GM23338 (cell line): ENCODE data around the gene CPT2. TPM values are rescaled to one million over a fixed set of nuclear protein-coding genes. Genes with fewer than 3 reads are reported as not detected.

ENCODE experiments used
- ATAC-seq: fragments of 200-7000 bp; cut with Tn5 transposase; 3 replicates; pipeline ENCODE4 v1.9.1; 2020
- DNase-seq: peaks from one replicate; pipeline ENCODE4 v3.0.0-alpha.2; 2015; ENCODE audit warnings: low spot score
- H2AFZ ChIP-seq: fragments of 200-600 bp; sonication (generic); 2 replicates; pipeline ENCODE4 v1.8.0; 2016; ENCODE audit warnings: antibody characterized with exemption, mild to moderate bottlenecking, moderate library complexity
- H3F3A ChIP-seq: fragments of 200-600 bp; sonication (generic); replicated peaks from 2 replicates; pipeline ENCODE4 v1.8.0; 2017; ENCODE audit warnings: antibody characterized with exemption, mixed run types, low read depth
- H3K27ac ChIP-seq: fragments of 200-600 bp; sonication (generic); 2 replicates; pipeline ENCODE4 v1.6.1; 2016; ENCODE audit warnings: low read depth
- H3K27me3 ChIP-seq: fragments of 200-600 bp; sonication (generic); 2 replicates; pipeline ENCODE4 v1.8.0; 2016; ENCODE audit warnings: mild to moderate bottlenecking, mixed run types, moderate library complexity; ENCODE audit not compliant: insufficient read depth
- H3K36me3 ChIP-seq: fragments of 200-600 bp; sonication (generic); 2 replicates; pipeline ENCODE4 v1.8.0; 2016; ENCODE audit warnings: mild to moderate bottlenecking; ENCODE audit not compliant: insufficient read depth
- H3K4me1 ChIP-seq: fragments of 200-600 bp; sonication (generic); 2 replicates; pipeline ENCODE4 v1.8.0; 2016; ENCODE audit warnings: mild to moderate bottlenecking, moderate library complexity; ENCODE audit not compliant: insufficient read depth
- H3K4me2 ChIP-seq: fragments of 200-600 bp; sonication (generic); 2 replicates; pipeline ENCODE4 v1.7.1; 2017; ENCODE audit warnings: mixed run types
- H3K4me3 ChIP-seq: fragments of 200-600 bp; sonication (generic); 2 replicates; pipeline ENCODE4 v1.6.1; 2016; ENCODE audit warnings: mixed run types
- H3K79me2 ChIP-seq: fragments of 200-600 bp; sonication (generic); replicated peaks from 2 replicates; pipeline ENCODE4 v1.8.0; 2017; ENCODE audit warnings: mild to moderate bottlenecking; ENCODE audit not compliant: insufficient read depth
- H3K9me2 ChIP-seq: fragments of 200-600 bp; sonication (generic); 2 replicates; pipeline ENCODE4 v1.8.0; 2017; ENCODE audit not compliant: insufficient read depth
- H4K20me1 ChIP-seq: fragments of 200-600 bp; sonication (generic); replicated peaks from 2 replicates; pipeline ENCODE4 v1.8.0; 2017; ENCODE audit warnings: mild to moderate bottlenecking; ENCODE audit not compliant: insufficient read depth
- H3K27ac Mint-ChIP-seq: 2 replicates; pipeline ENCODE4 v1.8.0; 2020; ENCODE audit warnings: inconsistent platforms, mild to moderate bottlenecking, moderate library complexity, mixed read lengths
- H3K27me3 Mint-ChIP-seq: 3 replicates; pipeline ENCODE4 v1.8.0; 2022; ENCODE audit warnings: low read depth, mild to moderate bottlenecking, moderate library complexity, mixed read lengths, inconsistent platforms; ENCODE audit not compliant: insufficient read depth, poor library complexity
- H3K36me3 Mint-ChIP-seq: 3 replicates; pipeline ENCODE4 v1.8.0; 2021; ENCODE audit warnings: low read depth, mild to moderate bottlenecking, inconsistent platforms, moderate library complexity, mixed read lengths
- H3K4me1 Mint-ChIP-seq: 3 replicates; pipeline ENCODE4 v1.8.0; 2020; ENCODE audit warnings: mild to moderate bottlenecking, inconsistent platforms, mixed read lengths
- H3K4me3 Mint-ChIP-seq: 3 replicates; pipeline ENCODE4 v1.8.0; 2021; ENCODE audit warnings: moderate library complexity, mild to moderate bottlenecking, inconsistent platforms, mixed read lengths
- H3K9me3 Mint-ChIP-seq: 3 replicates; pipeline ENCODE4 v1.8.0; 2020; ENCODE audit warnings: moderate library complexity, mild to moderate bottlenecking, inconsistent platforms, mixed read lengths
- CREB1 ChIP-seq: fragments of 250-450 bp; sonication (Bioruptor Pico); IDR thresholded peaks from 2 replicates; pipeline ENCODE4 v1.5.0; 2020; ENCODE audit warnings: low read depth, mild to moderate bottlenecking, moderate library complexity
- EZH2 ChIP-seq: fragments of 200-600 bp; sonication (generic); IDR thresholded peaks from one replicate; pipeline ENCODE4 v1.8.0; 2017; ENCODE audit warnings: antibody characterized with exemption, mild to moderate bottlenecking, low read depth; ENCODE audit not compliant: unreplicated experiment
- EZH2phosphoT487 ChIP-seq: fragments of 200-600 bp; sonication (generic); IDR thresholded peaks from one replicate; pipeline ENCODE4 v1.8.1; 2018; ENCODE audit warnings: antibody characterized with exemption; ENCODE audit not compliant: unreplicated experiment
- NANOG ChIP-seq: IDR thresholded peaks from 2 replicates; pipeline ENCODE4 v1.6.1; 2016; ENCODE audit warnings: antibody characterized with exemption, borderline replicate concordance
- POLR2AphosphoS5 ChIP-seq: IDR thresholded peaks from 2 replicates; pipeline ENCODE4 v1.6.1; 2016; ENCODE audit warnings: antibody characterized with exemption, low read depth
- REST ChIP-seq: IDR thresholded peaks from one replicate; pipeline ENCODE4 v1.6.1; 2018; ENCODE audit warnings: antibody characterized with exemption; ENCODE audit not compliant: unreplicated experiment
- STAT1 ChIP-seq: IDR thresholded peaks from one replicate; pipeline ENCODE4 v1.6.1; 2016; ENCODE audit warnings: antibody characterized with exemption; ENCODE audit not compliant: unreplicated experiment
- ZNF331 ChIP-seq: fragments of 250-450 bp; sonication (Bioruptor Pico); IDR thresholded peaks from 2 replicates; pipeline ENCODE4 v1.5.0; 2020; ENCODE audit warnings: low read depth, mild to moderate bottlenecking, moderate library complexity
- ZNF462 ChIP-seq: fragments of 250-450 bp; sonication (Bioruptor Pico); IDR thresholded peaks from 2 replicates; pipeline ENCODE4 v1.5.0; 2020; ENCODE audit warnings: mild to moderate bottlenecking, moderate library complexity
- polyA plus RNA-seq: library from polyadenylated mRNA; unstranded; fragments of >200 nt; fragmentation: Nextera tagmentation; extraction: Ambion mirVana; gene quantifications from 2 replicates; pipeline ENCODE4 v1.2.1, GENCODE V29; 2016
- total RNA-seq: library from RNA; depleted of rRNA; stranded (reverse); fragments of >200 nt; shearing (Covaris generic); gene quantifications from 2 replicates; pipeline ENCODE4 v1.2.3, GENCODE V29; 2014
- TF ChIP-seq, protein P1 (sequence below), 2 experiments: fragments of 200-600 bp in 1 of 2; sonication (generic) in 1 of 2; conservative IDR thresholded peaks; 2 replicates each; pipeline versions ENCODE4 v1.5.1 to v1.6.1; 2016 to 2017; ENCODE audit warnings: antibody characterized with exemption in 2 of 2, low read depth in 2 of 2, mild to moderate bottlenecking in 2 of 2, moderate library complexity in 1 of 2

CPT2 gene
- total and polyA plus RNA-seq, 2 experiments from 2014 or later = 11.2 to 30.6 TPM

GRCh38 chr1:53182111-53182593 lies 14.5 kb upstream of the CPT2 start:
- DNase-seq = peak; percentile 94
- H3K4me3 Mint-ChIP-seq = no peak overlapping the region
- no peaks in the 10 kb centered on the region for H3K4me1 ChIP-seq
- TF ChIP-seq, protein P1, sequence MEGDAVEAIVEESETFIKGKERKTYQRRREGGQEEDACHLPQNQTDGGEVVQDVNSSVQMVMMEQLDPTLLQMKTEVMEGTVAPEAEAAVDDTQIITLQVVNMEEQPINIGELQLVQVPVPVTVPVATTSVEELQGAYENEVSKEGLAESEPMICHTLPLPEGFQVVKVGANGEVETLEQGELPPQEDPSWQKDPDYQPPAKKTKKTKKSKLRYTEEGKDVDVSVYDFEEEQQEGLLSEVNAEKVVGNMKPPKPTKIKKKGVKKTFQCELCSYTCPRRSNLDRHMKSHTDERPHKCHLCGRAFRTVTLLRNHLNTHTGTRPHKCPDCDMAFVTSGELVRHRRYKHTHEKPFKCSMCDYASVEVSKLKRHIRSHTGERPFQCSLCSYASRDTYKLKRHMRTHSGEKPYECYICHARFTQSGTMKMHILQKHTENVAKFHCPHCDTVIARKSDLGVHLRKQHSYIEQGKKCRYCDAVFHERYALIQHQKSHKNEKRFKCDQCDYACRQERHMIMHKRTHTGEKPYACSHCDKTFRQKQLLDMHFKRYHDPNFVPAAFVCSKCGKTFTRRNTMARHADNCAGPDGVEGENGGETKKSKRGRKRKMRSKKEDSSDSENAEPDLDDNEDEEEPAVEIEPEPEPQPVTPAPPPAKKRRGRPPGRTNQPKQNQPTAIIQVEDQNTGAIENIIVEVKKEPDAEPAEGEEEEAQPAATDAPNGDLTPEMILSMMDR (conservative IDR thresholded peaks at IDR 0.05; ENCODE audit: low read depth in 2 of 2) = peak; percentile 96 to 97
- TF ChIP-seq STAT1 (no peak), ZNF331 (CRISPR knock-in tag) (no peak)
- 0 out of 2 replicates have a peak overlapping the region, but pooled peaks have one; percentile 15 for H2AFZ ChIP-seq
- H3K9me2 ChIP-seq = no peaks in the 10 kb centered on the region
- no peaks in the 10 kb centered on the region for H3K36me3 ChIP-seq
- H3K27me3 Mint-ChIP-seq = no peaks in the 10 kb centered on the region
- H3K4me1 Mint-ChIP-seq = no peaks in the 10 kb centered on the region; the same call in 2 of the 3 replicates
- H3F3A ChIP-seq = no peaks in the 10 kb centered on the region
- H3K27me3 ChIP-seq = no peaks in the 10 kb centered on the region
- H3K4me3 ChIP-seq = no peak overlapping the region
- no peaks in the 10 kb centered on the region for H3K36me3 Mint-ChIP-seq
- no peak overlapping the region for H3K4me2 ChIP-seq
- no peaks in the 10 kb centered on the region for H3K9me3 Mint-ChIP-seq
- H3K79me2 ChIP-seq = no peaks in the 10 kb centered on the region
- peak; percentile 86 for ATAC-seq
- no peak overlapping the region for H3K27ac Mint-ChIP-seq
- no peak overlapping the region for H3K27ac ChIP-seq
- no peaks in the 10 kb centered on the region for H4K20me1 ChIP-seq

DNA sequence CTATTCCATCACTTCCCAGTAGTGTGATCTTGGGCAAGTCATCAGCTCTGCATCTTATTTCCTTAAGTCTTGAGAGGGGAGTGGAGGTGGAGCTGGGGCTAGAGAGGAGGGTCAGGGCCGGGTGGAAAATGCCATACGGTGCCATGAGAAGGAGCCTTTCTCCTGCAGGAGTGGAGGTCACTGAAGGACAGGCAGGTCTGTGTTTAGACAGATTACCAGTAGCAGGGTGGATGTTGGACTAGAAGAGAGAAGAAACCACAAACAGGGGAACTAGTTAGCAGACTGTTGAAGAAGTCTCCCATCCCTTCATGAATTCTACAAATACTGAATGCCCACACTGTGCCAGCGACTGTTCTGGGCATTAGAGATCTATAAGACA lies 13.9 kb upstream of the CPT2 start:
- no peak for ATAC-seq
- TF ChIP-seq ZNF331 (CRISPR knock-in tag) = no peak
- TF ChIP-seq CREB1 (CRISPR knock-in tag) = no peak
- no peak for TF ChIP-seq EZH2
- TF ChIP-seq POLR2AphosphoS5 = no peak
- no peak for TF ChIP-seq ZNF462
- no peak for TF ChIP-seq NANOG
- TF ChIP-seq REST = no peak
- TF ChIP-seq EZH2phosphoT487 = no peak

More for the DNA sequence above, 13.9 kb upstream of the CPT2 start:
- Mint-ChIP-seq H3K4me1 (peaks cover 4% of the 10 kb centered on the region; the same call in 2 of the 3 replicates), H3K9me3 (no peaks in the 10 kb centered on the region), H3K27me3 (no peaks in the 10 kb centered on the region), H3K27ac (no peak overlapping the region), H3K36me3 (no peaks in the 10 kb centered on the region), H3K4me3 (no peak overlapping the region)
- DNase-seq = no peak
- H3K4me3 ChIP-seq = no peak overlapping the region
- no peaks in the 10 kb centered on the region for H3K9me2 ChIP-seq
- no peaks in the 10 kb centered on the region for H3K27me3 ChIP-seq
- H3K4me2 ChIP-seq = no peak overlapping the region
- H4K20me1 ChIP-seq = no peaks in the 10 kb centered on the region
- no peaks in the 10 kb centered on the region for H3K4me1 ChIP-seq
- H3K27ac ChIP-seq = no peak overlapping the region
- H3F3A ChIP-seq = no peaks in the 10 kb centered on the region
- H3K36me3 ChIP-seq = no peaks in the 10 kb centered on the region
- no peaks in the 10 kb centered on the region for H3K79me2 ChIP-seq
- 0 out of 2 replicates have a peak overlapping the region, but pooled peaks have one; percentile 15 for H2AFZ ChIP-seq
